Endometrial microvascular endothelial cells (primary cell): Measurements from ENCODE around the gene TGM4. TPM values are rescaled to one million over a fixed set of nuclear protein-coding genes. Genes with fewer than 3 reads are reported as not detected.

ENCODE experiments used
- in situ Hi-C: cut with HindIII; loops from 2 replicates; pipeline ENCODE4 v1.10.0; 2017; ENCODE audit warnings: low sequenced_read_pairs, low pct_unique_long_range_greater_than_20kb; ENCODE audit errors: inconsistent ontology term
- total RNA-seq: library from RNA; depleted of rRNA; stranded (reverse); fragments of >200 nt; gene quantifications from one replicate; pipeline ENCODE4 v1.2.3, GENCODE V29; 2015; ENCODE audit errors: inconsistent ontology term

TGM4 gene
- total RNA-seq, 1 donor from 2014 or later = 0.09 TPM

- in situ Hi-C loops = loop anchor here (25.0 kb wide), 1 partner anchor 368 kb away; no protein-coding TSS in a partner anchor
Observed at GRCh38 chr3:44905446-44906157, 31.2 kb downstream of the TGM4 start.

GRCh38 chr3:44906997-44907396, 32.6 kb downstream of the TGM4 start:
- in situ Hi-C loops = loop anchor here (25.0 kb wide), 1 partner anchor 370 kb away; no protein-coding TSS in a partner anchor

GRCh38 chr3:44907612-44908011, 33.2 kb downstream of the TGM4 start:
- in situ Hi-C loops = loop anchor here (25.0 kb wide), 1 partner anchor 370 kb away; no protein-coding TSS in a partner anchor

- in situ Hi-C loops = loop anchor here (25.0 kb wide), 1 partner anchor 372 kb away; no protein-coding TSS in a partner anchor
Observed at GRCh38 chr3:44909063-44909462, 34.7 kb downstream of the TGM4 start.

GRCh38 chr3:44910693-44911092, 36.3 kb downstream of the TGM4 start:
- in situ Hi-C loops = loop anchor here (25.0 kb wide), 1 partner anchor 373 kb away; no protein-coding TSS in a partner anchor

GRCh38 chr3:44913868-44914468, 39.6 kb downstream of the TGM4 start:
- in situ Hi-C loops = loop anchor here (25.0 kb wide), 1 partner anchor 377 kb away; no protein-coding TSS in a partner anchor

- in situ Hi-C loops = loop anchor here (25.0 kb wide), 1 partner anchor 378 kb away; no protein-coding TSS in a partner anchor
Observed at GRCh38 chr3:44914936-44915335, 40.5 kb downstream of the TGM4 start.

GRCh38 chr3:44915702-44916438, 41.5 kb downstream of the TGM4 start:
- in situ Hi-C loops = loop anchor here (25.0 kb wide), 1 partner anchor 379 kb away; no protein-coding TSS in a partner anchor

GRCh38 chr3:44918087-44918486, 43.7 kb downstream of the TGM4 start:
- in situ Hi-C loops = loop anchor here (25.0 kb wide), 1 partner anchor 381 kb away; no protein-coding TSS in a partner anchor

GRCh38 chr3:44918581-44918980, 44.2 kb downstream of the TGM4 start:
- in situ Hi-C loops = loop anchor here (25.0 kb wide), 1 partner anchor 381 kb away; no protein-coding TSS in a partner anchor

GRCh38 chr3:44920081-44920480, 45.7 kb downstream of the TGM4 start:
- in situ Hi-C loops = loop anchor here (25.0 kb wide), 1 partner anchor 383 kb away; no protein-coding TSS in a partner anchor

- in situ Hi-C loops = loop anchor here (25.0 kb wide), 1 partner anchor 387 kb away; no protein-coding TSS in a partner anchor
Observed at GRCh38 chr3:44923632-44924456, 49.4 kb downstream of the TGM4 start.

GRCh38 chr3:44924457-44925084, 50.2 kb downstream of the TGM4 start:
- in situ Hi-C loops = loop anchor here (25.0 kb wide), 1 partner anchor 387 kb away; no protein-coding TSS in a partner anchor

- in situ Hi-C loops = no loop called here
Observed at GRCh38 chr3:44926172-44926571, 51.8 kb downstream of the TGM4 start.

- in situ Hi-C loops = no loop called here
Observed at GRCh38 chr3:44926921-44927320, 52.5 kb downstream of the TGM4 start.

- in situ Hi-C loops = no loop called here
Observed at GRCh38 chr3:44927371-44927770, 53.0 kb downstream of the TGM4 start.

- in situ Hi-C loops = no loop called here
Observed at GRCh38 chr3:44929782-44930181, 55.4 kb downstream of the TGM4 start.

GRCh38 chr3:44930911-44931310, 56.5 kb downstream of the TGM4 start:
- in situ Hi-C loops = no loop called here
